Testis (tissue), 2 donors: ENCODE data around the gene HOXB8.

Source experiments
- CTCF ChIP-seq, 3 experiments: fragments of 450-650 bp in 2 of 3; fragments of 200-600 bp in 1 of 3; sonication (generic) in 1 of 3; IDR thresholded peaks; one replicate each; pipeline ENCODE4 v1.5.1; 2016 to 2019; ENCODE audit warnings: antibody characterized with exemption in 3 of 3, mild to moderate bottlenecking in 2 of 3, moderate library complexity in 1 of 3
- POLR2A ChIP-seq: fragments of 450-650 bp; IDR thresholded peaks from one replicate; pipeline ENCODE4 v1.6.1; 2017; ENCODE audit warnings: antibody characterized with exemption, mild to moderate bottlenecking, moderate library complexity

GRCh38 chr17:48604770-48605329 is 10.2 kb downstream of the HOXB8 start, which contains the start of gene HOXB6:
- TF ChIP-seq POLR2A (no peak), CTCF (IDR thresholded peaks at IDR 0.05) (no peak)
